ENCODE measurements around the gene TMED1. TPM values are rescaled to one million over a fixed set of nuclear protein-coding genes. Genes with fewer than 3 reads are reported as not detected.

Gene TMED1
- total RNA-seq, 4 donors from 2014 or later = 7.2 to 57.0 (median 27.2) TPM

- no peak for TF ChIP-seq CTCF (IDR thresholded peaks at IDR 0.05)
- no peak for TF ChIP-seq POLR2A (IDR thresholded peaks at IDR 0.05)
- intact Hi-C loops (cut with DNase I; ENCODE audit: low total_unique reads) = no loop called here
- no peak for DNase-seq
- no peaks in the 10 kb centered on the region for H3K9me3 ChIP-seq
- no peaks in the 10 kb centered on the region for H3K36me3 ChIP-seq
- no peak overlapping the region for H3K27ac ChIP-seq
- peaks cover 0 to 8% of the 10 kb centered on the region in 2 donors for H3K4me1 ChIP-seq
- no peak overlapping the region for H3K4me3 ChIP-seq
- no peaks in the 10 kb centered on the region for H3K27me3 ChIP-seq
Observed at GRCh38 chr19:10808937-10809649, 26.9 kb downstream of the TMED1 start.

GRCh38 chr19:10805758-10806247 is 30.2 kb downstream of the TMED1 start:
- Histone ChIP-seq H3K36me3 (no peaks in the 10 kb centered on the region), H3K4me3 (no peak overlapping the region), H3K9me3 (no peaks in the 10 kb centered on the region), H3K4me1 (no peaks in the 10 kb centered on the region), H3K27ac (no peak overlapping the region), H3K27me3 (no peaks in the 10 kb centered on the region)
- intact Hi-C loops (cut with DNase I; ENCODE audit: low total_unique reads) = no loop called here
- no peak for DNase-seq
- TF ChIP-seq POLR2A (IDR thresholded peaks at IDR 0.05) = no peak

GRCh38 chr19:10805065-10805757 is 30.8 kb downstream of the TMED1 start:
- Histone ChIP-seq H3K4me3 (no peak overlapping the region), H3K27me3 (no peaks in the 10 kb centered on the region), H3K4me1 (no peaks in the 10 kb centered on the region), H3K9me3 (no peaks in the 10 kb centered on the region), H3K27ac (no peak overlapping the region), H3K36me3 (no peaks in the 10 kb centered on the region)
- TF ChIP-seq POLR2A (IDR thresholded peaks at IDR 0.05) (no peak), CTCF (IDR thresholded peaks at IDR 0.05) (no peak)
- intact Hi-C loops (cut with DNase I; ENCODE audit: low total_unique reads) = no loop called here
- DNase-seq = no peak

- H3K27me3 ChIP-seq = no peaks in the 10 kb centered on the region
- no peak overlapping the region for H3K27ac ChIP-seq
- H3K4me3 ChIP-seq = no peak overlapping the region
- no peaks in the 10 kb centered on the region for H3K9me3 ChIP-seq
- no peaks in the 10 kb centered on the region for H3K4me1 ChIP-seq
- DNase-seq = no peak
- intact Hi-C loops (cut with DNase I; ENCODE audit: low total_unique reads) = no loop called here
- H3K36me3 ChIP-seq = no peaks in the 10 kb centered on the region
- TF ChIP-seq POLR2A (IDR thresholded peaks at IDR 0.05) (no peak), CTCF (IDR thresholded peaks at IDR 0.05) (no peak)
Observed at GRCh38 chr19:10803252-10803651, 32.8 kb downstream of the TMED1 start.

GRCh38 chr19:10802479-10802878 is 33.5 kb downstream of the TMED1 start:
- H3K4me1 ChIP-seq = no peaks in the 10 kb centered on the region
- H3K9me3 ChIP-seq = no peaks in the 10 kb centered on the region
- no peak overlapping the region for H3K4me3 ChIP-seq
- no peaks in the 10 kb centered on the region for H3K36me3 ChIP-seq
- H3K27ac ChIP-seq = no peak overlapping the region
- no peaks in the 10 kb centered on the region for H3K27me3 ChIP-seq
- TF ChIP-seq POLR2A (IDR thresholded peaks at IDR 0.05) = no peak
- no peak for TF ChIP-seq CTCF (IDR thresholded peaks at IDR 0.05)
- DNase-seq = no peak
- intact Hi-C loops (cut with DNase I; ENCODE audit: low total_unique reads) = no loop called here

Data from uterus (tissue), 4 donors.